ENCODE results near the gene ABI1. TPM values are rescaled to one million over a fixed set of nuclear protein-coding genes. Genes with fewer than 3 reads are reported as not detected.

The ABI1 gene
- total RNA-seq (53.6 and 58.8 TPM in 2 replicates), polyA plus RNA-seq (59.1 and 63.0 TPM in 2 replicates), polyA minus RNA-seq (37.2 and 48.9 TPM in 2 replicates), Bru-seq, nascent RNA (percentile 89 among the genes with signal in this experiment), BruChase-seq, experiment 1, labeled RNA remaining after a 6-hour chase (percentile 80 among the genes with signal in this experiment), BruChase-seq, experiment 2, labeled RNA remaining after a 2-hour chase (percentile 85 among the genes with signal in this experiment)
- 44.1 and 49.7 TPM in 2 replicates for polyA plus RNA-seq (2011; cell fraction: cytosol; rRNA removed)
- 46.8 and 56.6 TPM in 2 replicates for polyA plus RNA-seq (2011; cell fraction: nucleus; rRNA removed)
- 47.4 and 57.6 TPM in 2 replicates for polyA plus RNA-seq (2012)
- polyA minus RNA-seq (2011; cell fraction: cytosol; rRNA and poly(A)+ RNA removed) = 9.2 TPM
- polyA minus RNA-seq (2011; cell fraction: nucleus; rRNA and poly(A)+ RNA removed) = 43.8 and 62.8 TPM in 2 replicates
- long read RNA-seq, transcript ABI1-209 (9 exons, 3,441 nt) = minor isoform, 9 of 128 reads
- long read RNA-seq, transcript ABI1-205 (10 exons, 3,516 nt) = major isoform, 42 of 128 reads
- long read RNA-seq, transcript ABI1-208 (10 exons, 3,515 nt) = minor isoform, 17 of 128 reads
- long read RNA-seq, transcript ABI1-206 (11 exons, 1,446 nt) = minor isoform, 19 of 128 reads
- long read RNA-seq, partial matches to known transcripts = 3 of 128 reads
- long read RNA-seq, other reads (novel, unspliced or antisense) = 25 of 128 reads

DNA sequence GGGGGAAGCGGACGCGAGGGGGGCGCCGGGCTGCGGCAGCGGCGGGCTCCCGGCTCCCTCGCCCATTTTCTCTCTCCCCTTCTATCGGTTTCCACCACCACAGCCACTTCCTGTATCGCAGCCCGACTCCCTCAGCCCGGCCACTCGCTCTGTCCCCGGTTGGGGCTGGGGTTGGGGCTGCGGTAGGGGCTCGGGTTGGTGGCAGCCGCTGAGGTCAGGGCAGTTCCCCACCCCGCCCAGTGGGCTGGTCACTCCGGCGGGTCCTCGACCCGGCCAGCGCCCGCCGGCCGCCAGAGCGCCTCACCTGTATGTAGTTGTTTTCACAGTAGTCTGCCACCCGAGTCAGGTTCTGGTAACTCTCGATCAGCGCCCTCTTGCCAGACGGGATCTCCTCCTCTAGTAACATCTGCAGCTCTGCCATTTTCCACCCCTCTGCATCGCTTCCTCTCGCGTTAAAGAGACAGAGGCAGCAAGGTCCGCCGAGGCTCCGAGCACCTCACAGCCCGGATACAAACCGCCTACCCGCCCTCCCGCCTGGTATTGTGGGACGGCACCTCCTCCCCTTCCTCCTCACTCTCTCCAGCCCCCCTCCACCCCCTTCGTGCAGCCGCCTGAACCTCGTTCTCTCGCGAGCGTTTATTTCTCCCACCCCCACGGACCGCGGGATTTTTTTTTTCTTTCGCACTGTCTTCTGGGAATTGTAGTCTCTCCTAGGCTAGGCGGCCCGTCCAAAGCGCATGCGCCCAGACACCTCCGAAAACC is at the start of gene ABI1:
TSS of gene ABI1 (minus strand) at position 516 of the 762 bp plus-strand sequence. CDS start at position 421, 95 bp downstream.
- H3K9ac ChIP-seq (replicated peaks; ENCODE audit: extremely low read depth, insufficient read depth, low read length) = peak within 1 kb of the TSS; percentile 91
- POLR2A ChIA-PET = no interaction called here
- FAIRE-seq = peak; percentile 92

More for the DNA sequence above, at the start of gene ABI1:
- H3K4me2 ChIP-seq (ENCODE audit: insufficient read depth, low read length) = peak within 1 kb of the TSS; percentile 99
- H3K4me1 ChIP-seq (ENCODE audit: control insufficient read depth, extremely low read depth, insufficient read depth, low read length) = peaks cover 13% of the 10 kb centered on the region
- CTCF ChIA-PET = interaction anchor here (0.5 to 3.1 kb wide), 18 partner anchors 9 to 181 kb away, joined by 3 to 39 read pairs (median 4); partner anchors contain the start of gene PDSS1
- peak; percentile 100 for DNase-seq (ENCODE audit: low read depth, low spot score)
- TSS peak; percentile 97 for BruUV-seq (replicated peaks)
- H3K9me3 ChIP-seq (replicated peaks; ENCODE audit: control insufficient read depth, insufficient read depth, low read length) = no peaks in the 10 kb centered on the region
- dilution Hi-C loops (cut with MboI; ENCODE audit: extremely low pct_ligation_motif_present, low sequenced_read_pairs) (no loop called here), intact Hi-C loops (cut with micrococcal nuclease) (loop anchor here (1.0 to 2.0 kb wide), 5 partner anchors 20 to 380 kb away; partner anchors contain the start of genes ACBD5 and PDSS1)
- peaks cover 8 to 10% of the 10 kb centered on the region in 2 experiments for H3K27me3 ChIP-seq (ENCODE audit: control insufficient read depth in 2 of 2, insufficient read depth in 2 of 2, low read length in 2 of 2)
- peak within 1 kb of the TSS; percentile 99 for H3K4me3 ChIP-seq (replicated peaks in 1 of 3; ENCODE audit: insufficient read depth in 1 of 3, low read depth in 1 of 3, low read length in 3 of 3)
- H2AFZ ChIP-seq (ENCODE audit: low read depth, low read length) = peak within 1 kb of the TSS; percentile 99
- peak within 1 kb of the TSS; percentile 78 for H3K27ac ChIP-seq (ENCODE audit: insufficient read depth, low read depth, low read length)
- peaks cover 47% of the 10 kb centered on the region for H3K79me2 ChIP-seq (ENCODE audit: control insufficient read depth, insufficient read depth, low read length)
- H3K36me3 ChIP-seq (ENCODE audit: control insufficient read depth in 2 of 2, extremely low read depth in 1 of 2, insufficient read depth in 2 of 2, low read length in 2 of 2) = no peaks in the 10 kb centered on the region
- TF ChIP-seq FOS (IDR thresholded peaks at IDR 0.05; ENCODE audit: borderline replicate concordance, insufficient read depth, low read length) (no peak), POLR2AphosphoS5 (IDR thresholded peaks at IDR 0.05; ENCODE audit: insufficient read depth, low read depth, low read length) (peak; percentile 84), EZH2 (IDR thresholded peaks at IDR 0.05; ENCODE audit: borderline replicate concordance, low read depth, low read length, severe bottlenecking) (no peak), POLR2A (IDR thresholded peaks at IDR 0.05; ENCODE audit: low read depth, low read length) (peak; percentile 87), MYC (IDR thresholded peaks at IDR 0.05; ENCODE audit: low read depth, low read length) (peak; percentile 58), MAX (IDR thresholded peaks at IDR 0.05; ENCODE audit: insufficient read depth, insufficient read length) (no peak)
- TF ChIP-seq, protein P1, sequence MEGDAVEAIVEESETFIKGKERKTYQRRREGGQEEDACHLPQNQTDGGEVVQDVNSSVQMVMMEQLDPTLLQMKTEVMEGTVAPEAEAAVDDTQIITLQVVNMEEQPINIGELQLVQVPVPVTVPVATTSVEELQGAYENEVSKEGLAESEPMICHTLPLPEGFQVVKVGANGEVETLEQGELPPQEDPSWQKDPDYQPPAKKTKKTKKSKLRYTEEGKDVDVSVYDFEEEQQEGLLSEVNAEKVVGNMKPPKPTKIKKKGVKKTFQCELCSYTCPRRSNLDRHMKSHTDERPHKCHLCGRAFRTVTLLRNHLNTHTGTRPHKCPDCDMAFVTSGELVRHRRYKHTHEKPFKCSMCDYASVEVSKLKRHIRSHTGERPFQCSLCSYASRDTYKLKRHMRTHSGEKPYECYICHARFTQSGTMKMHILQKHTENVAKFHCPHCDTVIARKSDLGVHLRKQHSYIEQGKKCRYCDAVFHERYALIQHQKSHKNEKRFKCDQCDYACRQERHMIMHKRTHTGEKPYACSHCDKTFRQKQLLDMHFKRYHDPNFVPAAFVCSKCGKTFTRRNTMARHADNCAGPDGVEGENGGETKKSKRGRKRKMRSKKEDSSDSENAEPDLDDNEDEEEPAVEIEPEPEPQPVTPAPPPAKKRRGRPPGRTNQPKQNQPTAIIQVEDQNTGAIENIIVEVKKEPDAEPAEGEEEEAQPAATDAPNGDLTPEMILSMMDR (IDR thresholded peaks at IDR 0.05; ENCODE audit: extremely low read depth in 1 of 2, insufficient read depth in 1 of 2, low read depth in 1 of 2, low read length in 2 of 2) = no peak
- no peaks in the 10 kb centered on the region for H4K20me1 ChIP-seq (replicated peaks; ENCODE audit: control insufficient read depth, extremely low read depth, insufficient read depth, low read length)
- no peaks in the 10 kb centered on the region for H3K9me1 ChIP-seq (replicated peaks; ENCODE audit: control insufficient read depth, extremely low read depth, insufficient read depth, low read length)
